RPMI8226 (cell line): Measurements from ENCODE around the gene OTOGL.

Experiments used
- DNase-seq: peaks from one replicate; pipeline ENCODE4 v3.0.0-alpha.2; 2015

Gene OTOGL

DNA sequence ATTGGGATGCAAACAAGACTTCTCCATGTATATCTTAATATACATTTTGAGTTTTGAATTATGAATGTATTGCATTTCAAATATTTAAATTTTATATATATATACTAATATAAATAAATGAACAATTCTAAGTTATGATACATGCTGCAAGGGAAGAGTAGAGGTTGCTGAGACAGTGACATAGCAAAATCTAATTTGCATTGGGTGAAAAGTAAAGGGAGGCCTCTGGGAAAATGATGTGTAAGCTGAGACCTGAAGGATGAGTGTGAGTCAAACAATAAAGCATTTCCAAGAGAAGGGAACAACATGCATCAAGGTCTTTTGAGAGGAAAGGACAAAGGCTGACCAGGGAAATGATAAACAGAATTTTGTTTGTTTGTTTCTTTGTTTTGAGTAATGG lies 281.8 kb downstream of the OTOGL start:
- DNase-seq, result no peak

DNA sequence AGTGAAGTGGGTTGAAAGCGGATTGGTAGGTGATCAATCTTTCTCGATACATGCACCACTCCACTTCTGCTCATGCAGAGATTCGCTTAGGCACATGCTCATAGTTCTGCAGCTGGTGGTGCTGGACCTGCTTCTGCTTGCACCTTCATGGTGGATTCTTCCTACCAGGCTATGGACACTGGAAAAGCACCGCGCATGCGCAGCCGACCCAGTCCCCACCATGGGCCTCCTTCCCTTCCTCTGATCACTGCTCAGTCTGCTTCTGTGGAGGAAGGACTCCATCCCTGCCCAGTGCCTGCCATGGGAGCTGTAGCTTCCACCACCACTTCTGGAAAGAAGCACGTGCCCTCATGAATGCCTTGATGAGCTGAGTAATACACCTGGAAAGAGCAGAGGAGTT lies 282.9 kb downstream of the OTOGL start:
- DNase-seq, result no peak

DNA sequence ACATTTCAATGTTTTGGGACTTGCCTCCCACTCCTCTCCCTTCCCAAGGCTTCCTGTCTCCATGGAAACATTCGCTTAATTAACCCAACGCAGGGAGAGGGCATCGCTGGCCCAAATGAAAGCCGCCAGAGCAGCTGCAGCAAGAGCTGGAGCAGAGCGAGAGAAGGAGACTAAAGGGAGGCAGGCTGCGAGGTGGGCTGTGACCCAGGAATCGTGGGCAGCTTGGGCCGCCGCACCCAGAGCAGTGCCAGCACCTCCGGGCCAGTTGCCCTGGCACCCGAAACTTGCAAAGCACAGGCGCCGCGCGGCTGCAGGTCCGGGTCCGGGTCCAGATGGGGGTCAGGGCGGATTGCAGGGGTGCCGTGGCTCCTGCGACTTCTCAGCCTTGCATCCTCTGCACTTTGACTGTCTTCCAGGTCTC lies 301.2 kb downstream of the OTOGL start:
- DNase-seq, result peak; percentile 7

GRCh38 chr12:80401191-80401590 lies 301.9 kb downstream of the OTOGL start:
- DNase-seq, result no peak

DNA sequence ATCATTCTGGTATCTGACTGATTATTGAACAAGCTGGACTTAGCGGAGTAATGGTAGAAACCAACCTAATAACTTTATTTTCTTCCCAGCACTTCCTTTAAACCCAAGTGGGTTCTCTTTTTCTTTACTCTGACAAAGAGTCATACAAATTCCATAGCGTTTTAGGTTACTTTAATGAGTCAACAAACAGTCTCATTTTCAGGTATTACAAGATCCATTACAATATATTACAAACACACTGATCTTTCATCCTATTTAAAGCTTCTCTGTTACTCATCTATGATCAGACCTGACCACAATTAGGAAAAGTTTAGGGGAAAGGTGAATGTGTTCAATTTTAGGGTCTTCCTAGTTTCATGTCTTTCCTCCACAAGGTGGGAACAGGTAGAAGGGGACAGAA lies 305.3 kb downstream of the OTOGL start:
- DNase-seq, result no peak

DNA sequence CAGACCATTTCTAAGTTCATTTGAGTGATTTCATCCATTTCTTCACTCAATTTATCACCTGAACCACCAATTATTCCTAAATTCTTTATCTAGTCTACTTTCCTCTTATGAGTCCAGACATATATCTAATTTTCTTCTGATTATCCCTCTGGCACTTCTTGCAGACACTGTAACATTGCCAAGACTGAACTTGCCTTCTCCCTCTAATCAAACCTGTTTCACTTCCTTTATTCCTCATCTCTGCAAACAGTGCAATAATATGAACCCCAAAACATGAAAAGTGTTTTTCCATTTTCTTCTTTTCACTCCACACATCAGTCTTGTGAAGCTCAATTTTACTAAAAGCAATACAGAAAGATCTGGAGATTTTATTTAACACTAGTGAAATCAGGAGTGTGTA lies 306.9 kb downstream of the OTOGL start:
- DNase-seq, result peak; percentile 61

GRCh38 chr12:80411787-80412186 lies 312.4 kb downstream of the OTOGL start:
- DNase-seq, result peak; percentile 6

- DNase-seq, result peak; percentile 67
Observed at GRCh38 chr12:80412343-80412953, 313.1 kb downstream of the OTOGL start.

GRCh38 chr12:80413462-80413861 lies 314.1 kb downstream of the OTOGL start:
- peak; percentile 13 for DNase-seq

GRCh38 chr12:80415466-80415865 lies 316.1 kb downstream of the OTOGL start:
- no peak for DNase-seq

- DNase-seq, result no peak
Observed at GRCh38 chr12:80419644-80420043, 320.3 kb downstream of the OTOGL start.

- DNase-seq, result no peak
Observed at GRCh38 chr12:80420075-80420474, 320.7 kb downstream of the OTOGL start.

GRCh38 chr12:80422550-80422949 lies 323.2 kb downstream of the OTOGL start:
- no peak for DNase-seq
